Endothelial cell of umbilical vein (primary cell): ENCODE measurements around the gene MIGA2.

Experiments used
- CTCF ChIP-seq, 2 donors: IDR thresholded peaks; 1 replicate in 1 of 2; 2 replicates in 1 of 2; pipeline ENCODE4 v1.5.1; 2011; ENCODE audit warnings: low read length in 2 of 2, mild to moderate bottlenecking in 2 of 2, moderate library complexity in 2 of 2, control low read depth in 1 of 2, inconsistent platforms in 1 of 2, low read depth in 1 of 2; ENCODE audit not compliant: insufficient read depth in 1 of 2; ENCODE audit errors: extremely low read depth in 1 of 2
- MYC ChIP-seq: IDR thresholded peaks from one replicate; pipeline ENCODE4 v1.6.1; 2011; ENCODE audit warnings: mild to moderate bottlenecking, low read depth, low read length
- POLR2AphosphoS5 ChIP-seq: IDR thresholded peaks from 2 replicates; pipeline ENCODE4 v1.6.1; 2012; ENCODE audit warnings: low read depth, mild to moderate bottlenecking, control low read depth, low read length, moderate library complexity; ENCODE audit not compliant: insufficient read depth

DNA sequence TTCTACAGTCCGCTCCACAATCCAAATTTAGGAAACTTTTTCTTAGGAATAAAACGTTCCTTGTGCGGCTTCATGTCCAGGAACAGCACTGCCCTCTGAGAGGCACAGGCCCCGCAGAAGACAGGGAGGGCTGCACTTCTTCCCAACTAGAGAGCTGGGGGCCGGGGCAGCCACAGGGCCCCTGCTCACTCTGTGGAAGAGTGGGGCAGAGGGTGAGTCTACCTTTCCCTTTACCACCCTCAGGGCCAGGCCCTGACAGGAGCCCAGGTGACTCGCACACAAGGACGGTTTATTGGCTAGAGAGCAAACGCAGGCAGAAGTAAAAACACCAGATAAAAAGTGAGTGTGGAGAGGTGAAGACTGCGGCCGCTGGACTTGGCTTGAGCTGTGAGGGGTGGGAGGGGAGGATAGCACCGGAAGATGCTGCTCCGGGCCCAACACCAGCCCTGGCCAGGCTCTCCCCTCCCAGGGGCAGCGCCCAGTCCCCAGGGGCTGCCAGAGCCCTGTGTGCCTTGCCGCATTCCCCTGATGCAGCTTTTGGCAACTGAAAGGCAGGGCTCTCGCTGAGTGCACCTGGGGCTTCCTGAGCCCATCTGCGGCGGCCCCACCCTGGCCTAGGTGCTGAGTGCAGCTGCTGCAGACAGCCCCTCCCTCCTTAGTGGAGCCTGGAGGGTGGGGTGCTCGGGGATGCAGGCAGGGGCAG, 28.5 kb upstream of the MIGA2 start:
- TF ChIP-seq CTCF (IDR thresholded peaks at IDR 0.05; ENCODE audit: extremely low read depth in 1 of 2, insufficient read depth in 1 of 2, low read depth in 1 of 2, low read length in 2 of 2), result no peak
- no peak for TF ChIP-seq POLR2AphosphoS5
- no peak for TF ChIP-seq MYC
